Inflammatory macrophage treated with lipopolysaccharide for 4 hours (primary cell): ENCODE data around the gene IGF2BP2.

Source experiments
- DNase-seq: peaks from one replicate; pipeline ENCODE4 v3.0.0-alpha.2; 2020

IGF2BP2 gene

DNA sequence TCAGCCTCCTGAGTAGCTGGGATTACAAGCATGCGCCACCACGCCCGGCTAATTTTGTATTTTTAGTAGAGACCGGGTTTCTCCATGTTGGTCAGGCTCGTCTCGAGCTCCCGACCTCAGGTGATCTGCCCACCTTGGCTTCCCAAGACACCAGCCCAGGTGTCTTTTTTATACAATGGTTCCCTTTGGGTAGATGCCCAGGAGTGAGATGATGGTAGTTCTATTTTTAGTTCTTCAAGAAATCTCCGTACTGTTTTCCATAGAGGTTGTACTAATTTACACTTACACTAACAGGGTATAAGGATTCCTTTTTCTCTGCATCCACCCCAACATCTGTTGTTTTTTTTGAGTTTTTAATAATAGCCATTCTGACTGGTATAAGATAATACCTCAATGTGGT lies 94.3 kb downstream of the IGF2BP2 start:
- no peak for DNase-seq

DNA sequence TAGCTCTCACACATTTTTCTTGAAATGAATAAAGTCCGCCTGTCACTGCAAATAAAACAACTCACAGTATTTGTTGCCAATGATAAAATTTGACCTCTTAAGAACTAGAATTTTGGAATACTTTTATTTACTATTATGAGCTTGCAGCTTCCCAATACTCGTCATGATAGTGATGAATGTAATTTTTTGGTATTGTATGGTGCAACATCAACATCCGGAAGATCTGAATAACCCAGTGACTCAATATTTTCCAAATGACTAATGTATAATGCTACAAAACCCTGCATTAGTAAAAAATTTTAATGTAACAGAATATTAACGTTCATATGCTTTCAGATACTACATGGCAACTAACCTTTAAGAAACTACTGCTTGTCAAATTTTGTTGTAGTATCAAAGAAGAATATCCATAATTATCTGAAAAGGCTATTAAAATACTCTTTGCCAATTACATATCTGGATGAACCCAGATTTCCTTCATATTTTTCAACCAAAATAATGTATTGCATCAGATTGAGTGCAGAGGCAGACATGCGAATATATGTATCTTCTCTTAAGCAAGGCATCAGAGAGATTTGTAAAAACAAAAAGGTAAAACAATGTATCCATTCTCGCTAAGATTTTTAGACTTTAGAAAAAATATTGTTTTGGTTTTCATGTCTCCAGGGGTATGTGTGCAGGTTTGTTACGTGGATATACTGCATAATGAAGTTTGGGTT lies 95.3 kb downstream of the IGF2BP2 start:
- DNase-seq: peak; percentile 88

DNA sequence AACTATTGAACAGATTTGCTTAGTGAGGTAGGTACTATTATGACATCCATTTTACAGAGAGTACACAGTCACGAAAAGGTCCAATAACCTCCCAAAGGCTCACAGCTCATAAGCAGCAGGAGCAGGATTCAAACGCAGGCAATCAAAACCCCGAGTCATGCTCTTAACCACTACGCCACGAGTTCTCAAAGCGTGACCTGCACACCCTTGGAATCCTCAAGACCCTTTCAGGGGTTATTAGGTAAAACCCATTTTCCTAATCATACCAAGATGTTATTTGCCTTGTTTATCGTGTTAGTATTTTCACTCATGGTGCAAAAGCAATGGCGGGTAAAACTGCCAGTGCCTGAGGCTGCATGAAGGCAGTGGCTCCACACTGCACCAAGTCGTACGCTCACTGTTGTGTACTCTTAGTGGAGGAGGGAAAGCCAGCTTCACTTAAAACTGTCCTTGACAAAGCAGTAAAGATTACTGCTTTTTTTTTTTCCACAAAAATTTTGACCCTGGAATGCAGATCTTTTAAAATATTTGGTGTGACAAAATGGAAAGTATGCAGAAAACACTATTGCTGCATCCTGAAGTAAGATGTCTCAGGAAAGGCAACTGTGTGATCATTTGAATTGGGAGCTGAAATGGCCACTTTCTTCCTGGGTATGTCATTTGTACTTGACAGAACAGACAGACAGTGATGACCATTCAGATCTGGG lies 96.1 kb downstream of the IGF2BP2 start:
- DNase-seq: peak; percentile 49

DNA sequence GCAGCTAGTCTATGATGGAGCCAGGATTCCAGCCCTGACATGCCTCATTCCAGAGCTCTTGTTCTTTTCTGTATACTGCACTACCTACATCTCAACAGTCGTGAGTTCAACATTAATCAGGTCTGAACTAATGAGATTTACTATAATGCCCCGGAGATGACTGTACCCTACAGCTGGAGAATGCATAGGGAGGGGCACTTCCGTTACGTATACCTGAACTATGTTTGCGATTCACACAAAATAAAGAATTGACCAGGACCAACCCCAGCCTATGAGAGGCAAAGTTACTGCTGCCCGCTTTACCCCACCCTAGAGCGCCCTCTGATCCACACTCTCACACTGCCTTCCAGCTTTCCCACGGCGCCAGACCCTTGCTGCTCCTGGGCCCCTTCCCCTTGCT lies 97.0 kb downstream of the IGF2BP2 start:
- no peak for DNase-seq

DNA sequence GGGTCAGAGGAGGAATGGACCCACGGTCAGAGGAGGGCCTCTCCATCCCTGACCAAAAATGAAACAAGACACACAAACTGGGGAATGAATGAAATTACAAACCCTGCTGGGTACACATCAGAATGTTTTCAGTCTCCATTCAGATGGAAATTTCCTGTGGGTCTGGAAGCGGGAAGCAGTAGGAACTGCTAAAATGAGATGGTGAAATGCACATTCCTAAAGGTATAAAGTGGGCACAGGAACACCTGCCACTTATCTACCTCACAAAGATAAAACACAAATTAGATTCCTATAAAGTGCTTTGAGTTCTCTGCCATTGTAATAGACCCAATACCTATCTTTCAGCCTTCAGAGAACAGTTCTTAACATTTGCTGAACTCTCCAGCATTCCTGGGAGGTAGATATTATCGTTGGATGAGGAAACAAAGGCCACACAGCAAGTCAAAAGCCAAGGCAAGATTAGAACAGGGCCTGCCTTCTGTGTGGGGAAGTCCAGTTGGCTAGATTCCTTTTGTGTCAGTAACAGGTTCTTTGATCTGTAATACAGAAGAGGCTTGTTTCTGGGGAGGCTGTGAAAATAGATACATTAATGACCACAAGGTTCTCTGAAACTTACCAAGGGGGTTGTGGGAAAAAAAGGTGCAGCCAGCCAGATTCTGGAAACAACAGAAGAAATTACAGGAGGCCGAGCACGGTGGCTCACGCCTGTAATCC lies 98.4 kb downstream of the IGF2BP2 start:
- DNase-seq: no peak

DNA sequence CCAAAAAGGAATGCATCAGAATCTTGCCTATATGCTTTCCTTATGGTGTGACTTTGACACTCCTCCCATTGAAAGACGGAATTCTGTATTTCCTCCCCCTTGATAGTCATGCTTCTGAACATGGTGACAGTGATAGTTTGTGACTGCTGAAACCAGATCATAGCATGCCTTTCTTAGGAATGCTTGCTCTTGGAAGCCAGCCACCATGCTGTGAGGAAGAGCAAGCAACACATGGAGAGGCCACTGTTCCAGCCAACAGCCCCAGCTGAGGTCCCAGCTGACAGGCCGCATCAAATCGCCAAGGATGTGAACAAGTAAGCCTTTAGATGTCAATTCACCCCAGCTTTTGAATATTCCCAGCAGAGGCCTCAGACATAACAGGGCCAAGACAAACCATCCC lies 100.1 kb downstream of the IGF2BP2 start:
- no peak for DNase-seq

DNA sequence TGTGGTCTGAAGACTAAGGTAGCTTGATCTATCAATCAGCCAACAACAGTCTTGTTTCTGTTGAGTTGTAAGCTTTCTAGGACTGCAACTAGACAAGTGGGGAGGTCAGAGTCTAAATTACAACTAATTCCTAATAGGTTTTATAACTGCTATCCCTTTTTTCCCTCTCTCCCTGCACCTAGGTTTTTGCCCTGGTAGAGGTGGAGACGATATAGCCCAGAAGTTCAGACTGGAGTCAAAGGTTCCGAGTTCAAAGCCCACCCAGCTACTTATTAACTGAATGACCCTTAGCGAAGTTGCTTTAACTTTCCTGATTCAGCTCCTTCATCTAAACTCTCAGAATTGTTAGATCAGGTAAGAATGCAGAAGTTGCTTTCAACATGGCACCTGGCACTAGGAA lies 100.6 kb downstream of the IGF2BP2 start:
- no peak for DNase-seq

DNA sequence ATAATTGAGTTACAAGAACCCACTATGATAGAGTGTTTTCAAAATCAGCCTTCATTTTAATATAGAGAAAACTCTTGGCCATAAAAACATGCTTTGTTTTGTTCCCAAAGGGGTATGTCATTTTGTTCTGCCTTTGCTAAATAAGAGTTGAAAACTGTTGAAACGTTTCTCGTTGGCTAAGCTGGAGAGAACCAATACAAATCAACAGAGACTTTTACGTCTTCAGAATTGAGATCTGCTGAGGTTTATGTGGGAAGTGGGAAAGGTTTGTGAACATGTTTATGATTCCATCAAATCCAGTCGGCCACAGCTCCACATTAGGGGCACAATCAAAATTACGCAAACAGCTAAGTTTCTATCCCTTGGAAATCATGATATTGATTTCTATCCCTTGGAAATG lies 102.0 kb downstream of the IGF2BP2 start:
- DNase-seq: no peak

DNA sequence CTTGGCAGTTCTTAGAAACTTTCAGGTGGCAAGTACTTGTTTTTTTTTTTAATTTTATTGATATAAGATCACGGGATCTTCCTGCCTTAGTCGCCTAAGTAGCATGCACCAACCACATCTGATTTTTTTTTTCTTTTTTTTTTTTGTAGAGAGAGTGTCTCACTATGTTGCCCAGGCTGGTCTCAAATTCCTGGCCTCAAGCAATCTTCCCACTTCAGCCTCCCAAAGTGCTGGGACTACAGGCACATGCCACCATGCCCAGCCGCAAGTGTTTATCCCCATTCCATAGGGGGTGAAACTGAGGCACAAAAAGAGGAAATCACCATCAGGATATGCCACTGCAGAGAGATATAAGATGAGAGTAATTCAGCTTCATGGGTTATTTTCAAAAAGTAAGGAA lies 102.9 kb downstream of the IGF2BP2 start:
- DNase-seq: no peak

DNA sequence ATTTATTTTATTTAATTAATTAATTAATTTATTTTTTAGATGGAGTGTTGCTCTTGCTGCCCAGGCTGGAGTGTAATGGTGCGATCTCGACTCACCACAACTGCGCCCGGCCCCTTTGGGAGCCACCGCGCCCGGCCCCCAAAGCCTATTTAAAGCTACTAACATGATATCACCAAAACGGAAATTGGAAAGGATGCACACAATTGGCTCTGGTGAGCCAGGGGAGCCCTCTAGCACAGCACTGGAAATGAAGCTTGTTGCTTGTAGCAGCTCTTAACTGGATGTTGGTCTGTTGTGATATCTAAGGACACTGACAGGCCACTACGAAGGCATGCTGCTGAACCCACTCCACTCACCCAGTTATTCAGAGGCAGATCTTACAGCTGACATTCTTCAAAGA lies 104.5 kb downstream of the IGF2BP2 start:
- no peak for DNase-seq

DNA sequence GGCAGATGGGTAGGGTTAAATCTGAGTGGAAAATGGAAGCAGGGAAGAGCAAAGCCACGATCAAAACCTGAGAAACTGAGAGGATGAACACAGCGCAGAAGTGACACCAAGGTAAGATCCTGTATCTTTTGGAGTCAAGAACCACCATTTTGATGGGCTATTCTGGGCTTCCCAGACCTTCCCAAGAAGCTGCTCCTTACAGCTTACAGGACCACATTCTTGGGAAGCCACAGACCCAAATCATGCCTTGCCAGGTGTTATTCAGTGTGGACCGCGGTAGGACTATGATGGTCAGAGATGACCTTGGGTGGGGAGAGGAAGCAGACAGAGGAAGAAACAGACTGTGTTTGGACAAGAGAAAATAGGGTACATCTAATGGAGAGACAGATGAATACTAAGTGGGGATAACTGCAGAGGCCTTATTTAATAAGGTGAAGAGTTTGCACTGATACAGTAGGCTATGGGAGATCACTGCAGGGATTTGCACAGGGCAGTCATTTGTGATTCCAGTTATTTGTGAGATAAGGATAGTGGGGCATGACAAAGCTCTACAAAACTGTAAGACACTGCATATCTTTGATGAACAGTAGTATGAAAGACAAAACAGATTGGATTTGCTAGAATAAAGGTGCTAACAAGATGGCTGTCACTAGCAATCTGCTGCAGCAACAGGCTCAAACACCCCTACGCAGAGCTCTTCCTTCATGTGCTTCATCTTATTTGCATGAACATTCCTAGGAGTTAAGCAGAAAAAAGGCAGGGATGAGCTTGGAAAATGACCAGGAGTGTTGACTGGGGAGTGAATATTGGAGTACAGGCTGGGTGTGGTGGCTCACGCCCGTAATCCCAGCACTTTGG lies 105.9 kb downstream of the IGF2BP2 start:
- no peak for DNase-seq

DNA sequence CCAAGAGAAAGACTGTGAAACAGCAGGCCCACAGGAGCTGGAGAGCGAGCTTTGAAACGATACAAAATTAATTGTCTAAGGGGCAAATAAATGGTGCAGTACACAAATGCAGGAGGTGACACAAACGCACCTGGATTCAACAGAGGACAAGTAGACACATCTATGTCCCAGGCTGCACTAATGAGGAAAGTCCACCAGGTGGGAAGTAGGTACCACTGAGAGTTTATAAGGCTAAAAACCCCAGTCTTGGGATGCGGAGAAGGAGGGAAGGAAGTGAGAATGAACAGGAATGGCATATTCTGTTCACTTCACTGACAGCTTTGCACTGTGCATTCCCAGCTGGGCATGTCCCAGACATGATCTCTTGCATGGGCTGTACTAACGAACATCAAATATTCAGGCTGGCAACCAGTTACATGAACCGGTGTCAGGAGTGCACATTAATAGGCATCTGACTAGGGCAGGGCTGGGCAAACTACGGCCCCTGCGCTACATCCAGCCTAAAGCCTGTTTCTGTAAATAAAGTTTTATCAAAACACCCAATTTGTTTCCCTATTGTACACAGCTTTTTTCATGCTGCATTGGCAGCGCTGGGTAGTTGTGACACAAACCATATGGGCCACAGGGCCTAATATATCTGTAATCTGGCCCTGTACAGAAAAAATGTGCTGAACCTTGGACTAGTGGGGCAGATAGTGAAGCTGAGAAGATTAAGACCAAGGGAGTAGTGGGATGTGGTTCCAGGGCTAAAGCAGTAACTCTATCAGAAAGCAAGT lies 107.0 kb downstream of the IGF2BP2 start:
- no peak for DNase-seq

DNA sequence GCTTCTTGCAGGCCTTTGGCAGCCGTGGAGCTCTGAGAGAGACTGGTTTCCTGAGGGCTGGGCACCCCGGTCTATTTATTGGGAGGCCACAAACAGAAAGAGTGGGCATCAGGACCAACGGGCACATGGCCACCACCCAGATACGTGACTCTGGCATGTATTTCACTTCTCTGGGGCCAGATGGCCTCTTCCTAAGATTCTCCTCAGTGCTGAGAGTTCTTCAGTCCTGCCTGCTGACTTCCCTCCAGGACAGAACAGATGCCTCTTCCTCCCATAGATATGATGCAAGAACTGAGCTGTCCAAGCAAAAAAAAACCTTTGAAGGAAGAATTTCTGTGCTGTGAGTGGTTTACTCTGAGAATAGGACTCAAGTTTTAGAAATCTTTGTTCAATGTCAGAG lies 107.7 kb downstream of the IGF2BP2 start:
- peak; percentile 43 for DNase-seq

DNA sequence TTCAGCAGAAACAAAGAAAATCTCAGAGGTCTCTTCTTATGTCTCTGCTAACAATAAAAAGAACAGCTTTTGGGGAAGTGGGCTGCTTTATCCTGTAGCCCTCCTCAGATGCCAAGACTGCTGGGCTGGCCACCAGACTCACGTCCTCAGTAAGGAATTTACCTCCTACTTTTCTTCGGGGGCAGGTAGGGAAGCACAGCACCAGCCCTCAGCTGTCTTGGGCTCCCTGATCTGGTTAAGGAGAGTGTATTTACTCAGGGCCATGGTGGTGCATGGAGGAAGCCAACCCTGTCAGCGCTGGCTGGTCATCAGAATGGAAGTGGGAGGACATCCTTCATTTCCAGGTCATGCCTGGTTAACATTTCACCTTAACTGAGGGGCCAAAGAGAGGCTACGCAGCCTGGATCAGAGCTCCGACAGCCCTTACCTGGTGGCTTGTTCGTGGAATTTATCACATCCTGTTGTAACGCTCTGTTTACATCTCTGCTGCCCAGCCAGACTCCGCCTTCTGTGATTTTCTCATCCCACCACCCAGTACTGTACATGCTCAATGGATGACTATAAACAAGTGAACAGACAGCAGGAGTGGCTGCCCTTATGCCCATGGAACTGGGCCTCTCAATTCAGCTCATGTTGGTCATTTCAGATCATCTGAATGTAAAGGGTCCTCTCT lies 108.3 kb downstream of the IGF2BP2 start:
- DNase-seq: no peak

DNA sequence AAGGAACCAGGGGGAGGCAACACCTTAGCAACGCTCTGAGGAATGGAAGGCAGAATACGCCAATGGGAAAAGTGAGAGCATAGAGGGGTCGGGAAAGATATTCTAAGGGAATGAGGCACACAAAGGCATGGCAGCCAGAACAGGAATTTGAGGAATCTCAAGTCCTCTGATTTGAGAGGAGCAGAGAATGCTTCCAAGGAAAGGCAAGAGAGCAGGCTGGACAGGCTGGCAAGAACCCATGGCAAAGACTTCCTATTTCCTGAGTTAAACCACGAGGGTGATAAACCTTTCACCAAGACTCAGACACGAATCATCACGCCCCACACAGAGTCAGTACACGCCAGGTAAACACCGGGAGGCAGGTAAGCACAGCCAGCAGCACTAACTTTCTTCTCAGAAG lies 109.8 kb downstream of the IGF2BP2 start:
- DNase-seq: no peak

DNA sequence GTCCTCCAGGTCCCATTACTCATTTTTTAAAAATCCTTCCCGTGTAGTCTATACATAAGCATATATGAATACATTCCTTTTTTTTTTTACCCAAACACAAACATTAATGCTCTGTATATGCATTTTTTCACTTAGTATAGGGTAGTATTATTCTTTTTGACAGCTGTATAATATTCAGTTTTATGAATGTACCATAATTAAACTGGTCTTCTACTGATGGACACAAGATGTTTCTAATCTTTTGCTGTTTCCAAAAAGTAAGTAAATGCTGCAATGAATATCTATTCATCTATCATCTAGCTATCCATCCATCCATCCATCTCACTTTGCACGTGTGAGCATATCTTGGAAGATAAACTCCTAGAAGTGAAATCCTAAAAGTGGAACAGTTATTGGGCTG lies 110.8 kb downstream of the IGF2BP2 start:
- DNase-seq: no peak

DNA sequence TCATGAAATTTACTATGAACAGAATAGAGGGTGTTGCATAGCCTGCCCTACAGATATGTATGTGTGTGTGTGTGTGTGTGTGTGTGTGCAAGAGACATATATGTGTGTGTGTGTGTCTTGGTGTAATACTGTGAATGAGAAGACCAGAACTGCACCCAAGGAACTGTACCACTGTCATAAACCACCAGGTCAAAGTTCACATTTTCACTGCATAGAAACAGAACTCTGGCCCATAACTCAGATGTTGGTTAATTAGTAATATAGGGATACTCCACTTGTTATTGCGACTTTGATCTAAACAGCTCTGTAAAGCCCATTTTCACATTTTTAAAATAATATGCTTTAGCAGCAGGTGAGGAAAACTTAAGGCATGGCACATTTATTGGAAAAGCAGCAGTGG lies 111.8 kb downstream of the IGF2BP2 start:
- DNase-seq: no peak

DNA sequence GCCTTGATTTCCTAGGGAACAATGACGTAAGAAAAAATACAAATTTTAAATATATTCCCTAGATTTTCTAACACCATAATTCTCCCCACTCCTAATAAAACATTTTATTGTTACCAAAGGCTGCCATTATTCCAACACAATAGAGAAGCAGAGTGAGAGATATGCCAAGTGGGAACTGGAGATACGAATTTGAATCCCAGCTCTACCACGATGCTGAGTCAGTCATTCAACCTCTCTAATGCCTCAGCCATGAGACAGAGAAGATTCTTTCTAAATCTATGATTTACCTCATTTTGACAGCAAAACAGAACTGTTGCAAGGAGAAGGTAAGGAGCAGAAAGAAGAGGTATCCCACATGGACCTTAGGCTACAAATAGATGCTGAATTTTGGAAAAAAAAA lies 112.5 kb downstream of the IGF2BP2 start:
- DNase-seq: no peak

DNA sequence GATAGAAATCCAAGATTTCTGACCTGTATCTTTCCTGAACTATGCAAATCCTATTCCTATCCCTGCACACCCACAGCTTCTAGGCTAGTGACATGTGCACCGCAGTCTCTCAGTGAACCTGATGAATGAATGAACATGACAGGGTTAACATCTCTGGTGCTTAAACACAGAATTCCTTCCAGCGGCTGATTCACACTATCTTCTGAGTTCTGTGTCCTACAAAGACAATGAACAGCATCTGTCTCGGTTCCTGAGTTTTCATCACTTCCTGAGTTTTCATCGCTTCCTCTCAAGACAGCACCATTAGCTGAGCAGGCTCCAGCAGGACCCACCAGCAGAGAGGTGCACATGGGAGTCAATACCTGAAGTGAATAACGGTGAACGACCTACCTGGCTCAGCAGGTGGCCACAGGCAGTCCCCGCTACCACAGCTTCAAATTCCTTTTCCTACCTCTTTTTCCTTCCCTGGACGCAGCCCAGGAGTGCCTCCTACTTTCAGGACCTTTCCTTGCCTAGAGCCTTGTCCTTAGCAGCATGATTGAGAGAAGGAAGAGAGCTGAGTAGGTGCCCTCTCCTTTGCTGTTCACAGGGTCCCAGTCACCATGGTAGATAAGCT lies 113.5 kb downstream of the IGF2BP2 start:
- DNase-seq: no peak

DNA sequence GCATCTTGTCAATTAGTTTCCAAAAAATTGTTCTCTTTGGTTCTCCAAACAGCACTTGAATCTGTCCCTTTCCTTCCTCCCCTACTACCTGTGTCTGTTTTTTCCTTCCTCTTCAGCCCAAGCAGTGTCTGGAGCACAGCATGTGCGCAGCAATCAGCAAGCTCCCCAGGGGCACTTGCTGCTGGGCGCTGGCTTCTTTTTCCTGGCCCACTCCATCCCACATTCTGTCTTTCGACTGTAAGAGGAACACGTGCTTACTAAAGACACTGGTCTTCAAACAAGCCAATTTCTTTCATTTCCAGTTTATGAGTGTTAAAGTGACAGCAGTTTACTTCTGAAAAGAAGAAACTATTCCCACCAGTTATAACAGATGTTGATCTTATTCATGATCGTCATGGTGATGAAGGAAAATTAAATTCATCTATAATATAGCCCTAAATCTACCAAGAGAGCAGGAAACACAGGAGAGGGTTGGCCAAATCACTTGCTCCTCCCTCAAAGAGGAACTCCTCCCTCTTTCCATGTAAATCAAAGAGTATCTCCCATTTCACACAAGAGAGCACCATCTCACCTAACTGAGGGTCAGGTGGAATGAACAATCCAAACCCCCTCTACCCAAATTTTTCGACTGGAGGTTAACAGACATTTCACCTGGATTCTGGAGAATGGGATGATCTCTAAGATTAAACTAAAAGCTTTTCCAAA lies 115.4 kb downstream of the IGF2BP2 start:
- no peak for DNase-seq

DNA sequence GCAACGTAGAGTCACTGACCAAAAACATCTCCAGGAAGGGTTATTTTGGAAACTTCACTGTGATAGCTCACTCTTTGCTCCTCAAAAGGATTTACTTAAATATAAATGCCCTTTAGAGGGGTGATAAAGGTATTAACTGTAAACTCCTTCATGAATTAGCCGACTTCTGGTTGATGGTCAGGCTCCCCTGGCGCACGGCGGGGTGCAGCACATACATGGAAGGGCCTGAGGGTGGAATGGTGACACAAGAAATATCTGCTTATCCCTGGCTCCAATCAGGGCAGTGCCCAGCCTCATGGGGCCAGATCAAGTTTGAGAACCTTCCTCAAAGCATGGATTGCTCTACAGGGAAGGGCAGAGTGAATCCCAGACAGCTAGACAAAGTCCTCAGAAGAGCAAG lies 116.5 kb downstream of the IGF2BP2 start:
- DNase-seq: no peak
